ENCODE measurements around the gene TENM4. TPM values are rescaled to one million over a fixed set of nuclear protein-coding genes. Genes with fewer than 3 reads are reported as not detected.

TENM4 gene
- total RNA-seq, 4 donors from 2014 or later: 2.3 to 18.9 (median 4.5) TPM

DNA sequence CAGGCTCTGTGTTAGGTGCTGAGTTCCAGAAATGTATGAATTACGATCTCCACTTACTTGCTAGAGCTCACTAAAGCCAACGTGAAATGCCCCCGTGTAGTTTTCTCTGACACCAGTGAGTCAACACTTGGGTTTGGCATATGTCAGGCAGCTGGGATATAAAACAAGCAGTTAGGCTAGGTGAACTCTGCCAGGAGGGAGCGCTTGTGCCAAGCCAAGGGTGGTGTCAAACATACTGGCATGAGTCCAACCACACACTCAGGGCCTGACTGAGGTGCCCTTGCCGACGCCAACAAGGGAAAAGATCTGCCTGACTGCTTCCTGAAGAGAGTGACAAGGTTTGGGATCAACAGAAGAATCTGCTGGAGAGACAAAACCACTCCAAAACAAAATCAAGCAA lies 698.4 kb downstream of the TENM4 start:
- DNase-seq (ENCODE audit: low spot score) (no peak), ATAC-seq (ENCODE audit: low FRiP score) (no peak)
- TF ChIP-seq, protein P1, sequence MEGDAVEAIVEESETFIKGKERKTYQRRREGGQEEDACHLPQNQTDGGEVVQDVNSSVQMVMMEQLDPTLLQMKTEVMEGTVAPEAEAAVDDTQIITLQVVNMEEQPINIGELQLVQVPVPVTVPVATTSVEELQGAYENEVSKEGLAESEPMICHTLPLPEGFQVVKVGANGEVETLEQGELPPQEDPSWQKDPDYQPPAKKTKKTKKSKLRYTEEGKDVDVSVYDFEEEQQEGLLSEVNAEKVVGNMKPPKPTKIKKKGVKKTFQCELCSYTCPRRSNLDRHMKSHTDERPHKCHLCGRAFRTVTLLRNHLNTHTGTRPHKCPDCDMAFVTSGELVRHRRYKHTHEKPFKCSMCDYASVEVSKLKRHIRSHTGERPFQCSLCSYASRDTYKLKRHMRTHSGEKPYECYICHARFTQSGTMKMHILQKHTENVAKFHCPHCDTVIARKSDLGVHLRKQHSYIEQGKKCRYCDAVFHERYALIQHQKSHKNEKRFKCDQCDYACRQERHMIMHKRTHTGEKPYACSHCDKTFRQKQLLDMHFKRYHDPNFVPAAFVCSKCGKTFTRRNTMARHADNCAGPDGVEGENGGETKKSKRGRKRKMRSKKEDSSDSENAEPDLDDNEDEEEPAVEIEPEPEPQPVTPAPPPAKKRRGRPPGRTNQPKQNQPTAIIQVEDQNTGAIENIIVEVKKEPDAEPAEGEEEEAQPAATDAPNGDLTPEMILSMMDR (IDR thresholded peaks at IDR 0.05): no peak

DNA sequence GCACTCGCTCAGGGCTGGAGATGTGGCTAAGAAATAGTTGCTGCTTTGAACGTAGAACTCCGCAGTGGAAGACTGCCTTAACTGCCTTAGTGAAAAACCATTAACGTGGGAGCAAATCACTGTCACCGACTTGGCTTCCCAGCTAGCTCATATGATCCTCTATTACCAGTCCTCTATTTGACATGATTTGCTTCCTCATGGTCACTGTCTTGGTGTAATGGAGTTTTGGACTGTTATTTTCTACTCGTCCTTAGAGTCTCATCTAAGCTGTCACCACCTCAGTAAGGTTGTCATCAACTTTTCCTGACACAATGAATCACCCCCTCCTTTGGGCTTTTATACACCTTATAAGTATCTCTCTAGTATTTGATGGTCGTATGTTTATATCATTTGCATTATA lies 699.1 kb downstream of the TENM4 start:
- TF ChIP-seq, protein P1 (IDR thresholded peaks at IDR 0.05): no peak

DNA sequence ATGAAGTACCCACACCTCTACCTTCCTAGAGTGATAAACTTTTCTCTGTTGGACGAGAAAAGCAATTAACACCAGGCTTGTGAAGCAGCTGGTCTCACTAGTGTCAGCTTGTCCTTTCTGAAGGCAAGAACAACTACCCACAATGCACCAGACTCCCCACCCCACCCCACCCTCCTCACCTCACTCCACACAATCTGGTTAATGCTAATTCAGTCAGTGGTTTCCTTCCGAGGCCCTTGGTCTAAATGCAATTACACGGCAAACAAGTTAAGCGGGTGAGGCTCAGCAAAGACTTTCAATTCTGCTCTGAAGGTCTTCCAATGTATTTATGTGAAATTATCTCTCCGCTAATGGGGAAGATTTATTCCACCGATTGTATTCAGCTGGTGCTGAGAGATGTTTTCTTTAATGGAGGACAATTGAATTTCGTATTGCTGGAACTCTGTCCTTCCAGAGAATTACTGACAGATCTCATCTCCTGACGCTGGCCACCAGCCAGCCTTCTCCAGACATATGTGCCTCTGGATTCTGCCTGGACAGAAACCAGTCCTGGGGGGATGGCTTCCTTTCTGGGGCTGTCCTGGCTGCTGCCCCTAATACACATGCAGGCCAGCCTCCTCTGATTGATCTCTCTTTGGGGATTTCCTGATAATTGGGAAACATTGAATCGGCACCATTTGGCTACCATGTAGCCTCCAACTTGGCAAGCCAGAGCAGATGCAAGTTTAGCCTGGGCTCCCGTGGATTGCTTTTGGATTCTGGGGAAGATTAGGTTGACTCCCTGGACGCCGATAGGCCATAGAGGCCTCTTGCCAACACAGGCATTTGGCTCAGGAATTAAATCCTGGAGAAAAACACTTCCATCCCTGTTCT lies 700.4 kb downstream of the TENM4 start:
- no peak for DNase-seq (ENCODE audit: low spot score)
- no peak for ATAC-seq (ENCODE audit: low FRiP score)
- TF ChIP-seq, protein P1 (IDR thresholded peaks at IDR 0.05): no peak

More for the DNA sequence above, 699.1 kb downstream of the TENM4 start:
- ATAC-seq (ENCODE audit: low FRiP score): no peak
- no peak for DNase-seq (ENCODE audit: low spot score)

DNA sequence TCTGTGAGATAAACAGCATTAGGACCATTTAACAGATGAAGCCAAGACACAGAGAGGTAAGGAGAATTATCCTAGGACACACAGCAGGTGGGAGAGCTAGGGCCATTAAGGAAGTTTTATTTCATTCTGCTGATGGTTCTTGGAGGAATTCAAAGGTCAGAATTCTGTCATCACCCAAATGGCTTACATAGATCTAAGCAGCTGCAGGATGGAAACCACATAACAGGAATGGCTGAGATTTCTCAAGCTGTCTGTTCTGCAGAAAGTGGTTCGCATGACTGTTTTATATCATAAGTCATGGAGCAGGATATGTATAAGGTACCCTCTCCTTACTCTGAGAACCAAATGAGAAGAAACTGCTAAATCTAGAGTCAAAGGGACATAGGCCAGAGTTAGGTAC lies 702.9 kb downstream of the TENM4 start:
- TF ChIP-seq, protein P1 (IDR thresholded peaks at IDR 0.05): no peak
- ATAC-seq (ENCODE audit: low FRiP score): no peak
- DNase-seq (ENCODE audit: low spot score): no peak

DNA sequence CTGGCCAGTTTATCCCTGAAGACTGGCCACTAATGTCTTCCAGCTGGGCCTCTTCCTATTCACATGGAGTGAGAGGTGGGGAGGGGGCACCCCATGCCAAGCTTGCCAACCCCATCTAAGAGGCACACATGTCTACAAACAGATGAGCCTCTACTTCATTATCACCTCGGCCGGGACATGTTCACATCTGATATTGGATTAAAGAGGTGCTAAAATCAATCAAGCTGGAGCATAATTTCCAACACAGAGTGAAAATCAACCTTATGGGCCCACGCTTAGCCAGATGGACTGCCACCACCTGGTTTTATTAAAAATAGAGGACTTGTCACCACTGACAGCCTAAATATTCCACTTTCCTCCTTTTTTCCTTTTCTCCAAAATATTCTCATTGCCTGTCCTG lies 703.5 kb downstream of the TENM4 start:
- no peak for ATAC-seq (ENCODE audit: low FRiP score)
- no peak for DNase-seq (ENCODE audit: low spot score)
- TF ChIP-seq, protein P1 (IDR thresholded peaks at IDR 0.05): no peak

DNA sequence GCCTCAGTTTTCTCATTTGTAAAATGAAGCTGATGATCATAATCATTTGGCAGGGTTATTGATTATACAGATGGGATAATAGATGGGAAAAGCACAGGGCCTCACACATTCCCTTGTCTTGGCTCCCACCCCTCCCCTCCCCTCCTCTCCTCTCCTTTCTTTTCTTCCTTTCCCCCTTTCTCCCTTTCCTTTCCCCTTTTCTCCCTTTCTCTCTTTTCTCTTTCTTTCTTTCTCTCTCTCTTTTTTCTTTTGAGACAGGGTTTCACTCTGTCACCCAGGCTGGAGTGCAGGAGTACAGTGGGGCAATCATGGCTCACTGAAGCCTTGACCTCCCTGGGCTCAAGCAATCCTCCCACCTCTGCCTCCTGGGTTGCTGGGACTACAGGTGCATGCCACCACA lies 705.1 kb downstream of the TENM4 start:
- ATAC-seq (ENCODE audit: low FRiP score) (no peak), DNase-seq (ENCODE audit: low spot score) (no peak)
- TF ChIP-seq, protein P1 (IDR thresholded peaks at IDR 0.05): no peak

DNA sequence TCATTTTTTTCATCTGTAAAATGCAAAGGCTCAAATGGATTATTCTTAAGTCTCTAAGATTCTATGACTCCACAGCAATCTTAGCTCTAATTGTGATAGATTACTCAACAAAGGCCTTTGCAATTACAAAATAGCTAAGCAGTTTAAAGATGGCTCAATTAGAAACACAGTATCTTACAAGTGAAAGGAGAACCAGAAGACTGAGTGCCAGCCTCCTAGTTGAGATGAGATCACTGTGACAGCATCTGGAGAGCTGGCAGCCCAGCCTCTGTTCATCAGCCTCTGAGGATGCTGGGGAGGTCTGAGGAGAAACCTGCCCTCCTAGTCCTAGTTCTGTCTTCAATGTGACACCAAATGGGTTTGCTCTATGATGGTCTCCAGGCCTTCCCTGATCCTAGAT lies 707.8 kb downstream of the TENM4 start:
- TF ChIP-seq, protein P1 (IDR thresholded peaks at IDR 0.05): no peak
- DNase-seq (ENCODE audit: low spot score) (no peak), ATAC-seq (ENCODE audit: low FRiP score) (no peak)

Data from omental fat pad (tissue), 4 donors.